Trophoblast cell (in vitro differentiated cells and primary cell): ENCODE results near the gene JAZF1.

Experiments used
- DNase-seq, 2 donors: peaks; one replicate each; pipeline ENCODE4 v3.0.0-alpha.2; 2016
- H2AFZ ChIP-seq: 2 replicates; pipeline ENCODE4 v1.6.1; 2013; ENCODE audit warnings: low read length, moderate library complexity, mild to moderate bottlenecking; ENCODE audit not compliant: insufficient read depth, poor library complexity
- H2AK5ac ChIP-seq: 2 replicates; pipeline ENCODE4 v1.6.1; 2013; ENCODE audit warnings: mild to moderate bottlenecking, low read length
- H2BK120ac ChIP-seq: 2 replicates; pipeline ENCODE4 v1.6.1; 2013; ENCODE audit warnings: low read length, mild to moderate bottlenecking, moderate library complexity; ENCODE audit not compliant: insufficient read depth, poor library complexity
- H2BK12ac ChIP-seq: 2 replicates; pipeline ENCODE4 v1.6.1; 2013; ENCODE audit warnings: mild to moderate bottlenecking, low read length, moderate library complexity
- H2BK5ac ChIP-seq: 2 replicates; pipeline ENCODE4 v1.6.1; 2013; ENCODE audit warnings: low read length, low read depth, moderate library complexity, mild to moderate bottlenecking; ENCODE audit not compliant: poor library complexity
- H3K14ac ChIP-seq: 2 replicates; pipeline ENCODE4 v1.6.1; 2013; ENCODE audit warnings: mild to moderate bottlenecking, low read length
- H3K18ac ChIP-seq: 2 replicates; pipeline ENCODE4 v1.6.1; 2013; ENCODE audit warnings: mild to moderate bottlenecking, low read length
- H3K23ac ChIP-seq: 2 replicates; pipeline ENCODE4 v1.6.1; 2013; ENCODE audit warnings: low read length
- H3K27ac ChIP-seq: 2 replicates; pipeline ENCODE4 v1.5.1; 2013; ENCODE audit warnings: low read depth, mild to moderate bottlenecking, inconsistent platforms, low read length, moderate library complexity
- H3K27me3 ChIP-seq: 2 replicates; pipeline ENCODE4 v1.6.1; 2013; ENCODE audit warnings: inconsistent platforms, mild to moderate bottlenecking, low read length, moderate library complexity; ENCODE audit not compliant: insufficient read depth
- H3K36me3 ChIP-seq, 2 experiments: 1 replicate in 1 of 2; 2 replicates in 1 of 2; pipeline ENCODE4 v1.6.1; 2013; ENCODE audit warnings: low read length in 2 of 2, mild to moderate bottlenecking in 2 of 2, moderate library complexity in 1 of 2; ENCODE audit not compliant: insufficient read depth in 2 of 2, control insufficient read depth in 1 of 2
- H3K4ac ChIP-seq: 2 replicates; pipeline ENCODE4 v1.6.1; 2013; ENCODE audit warnings: low read depth, mild to moderate bottlenecking, low read length, moderate library complexity
- H3K4me1 ChIP-seq, 2 experiments: 1 replicate in 1 of 2; 2 replicates in 1 of 2; pipeline ENCODE4 v1.6.1; 2013; ENCODE audit warnings: low read length in 2 of 2, mild to moderate bottlenecking in 2 of 2, moderate library complexity in 1 of 2; ENCODE audit not compliant: insufficient read depth in 2 of 2, control insufficient read depth in 1 of 2
- H3K4me2 ChIP-seq: 2 replicates; pipeline ENCODE4 v1.6.1; 2013; ENCODE audit warnings: inconsistent platforms, mild to moderate bottlenecking, low read length, moderate library complexity
- H3K4me3 ChIP-seq: 2 replicates; pipeline ENCODE4 v1.5.1; 2013; ENCODE audit warnings: mild to moderate bottlenecking, low read depth, low read length, inconsistent platforms
- H3K79me1 ChIP-seq: one replicate; pipeline ENCODE4 v1.6.1; 2013; ENCODE audit warnings: low read length
- H3K79me2 ChIP-seq: 2 replicates; pipeline ENCODE4 v1.6.1; 2013; ENCODE audit warnings: low read length, mild to moderate bottlenecking; ENCODE audit not compliant: control insufficient read depth, insufficient read depth, poor library complexity
- H3K9ac ChIP-seq: 2 replicates; pipeline ENCODE4 v1.6.1; 2013; ENCODE audit warnings: mild to moderate bottlenecking, low read length
- H3K9me3 ChIP-seq: 2 replicates; pipeline ENCODE4 v1.6.1; 2013; ENCODE audit warnings: low read depth, mild to moderate bottlenecking, control low read depth, inconsistent platforms, low read length; ENCODE audit not compliant: insufficient read depth
- H4K12ac ChIP-seq: 2 replicates; pipeline ENCODE4 v1.6.1; 2013; ENCODE audit warnings: low read depth, mild to moderate bottlenecking, low read length, moderate library complexity
- H4K8ac ChIP-seq: 2 replicates; pipeline ENCODE4 v1.6.1; 2013; ENCODE audit warnings: low read depth, mild to moderate bottlenecking, low read length, moderate library complexity
- H4K91ac ChIP-seq: one replicate; pipeline ENCODE4 v1.6.1; 2013; ENCODE audit warnings: low read depth, mild to moderate bottlenecking, low read length, moderate library complexity
- whole genome bisulfite sequencing: extraction: QIAGEN DNeasy Blood & Tissue Kit; methylation state at CpG from one replicate; pipeline ENCODE4 v1.1.7; 2013; ENCODE audit warnings: missing lambda C conversion rate; ENCODE audit not compliant: insufficient read length, insufficient coverage; ENCODE audit errors: extremely low coverage; 5-methylcytosine and 5-hydroxymethylcytosine counted together

The JAZF1 gene

DNA sequence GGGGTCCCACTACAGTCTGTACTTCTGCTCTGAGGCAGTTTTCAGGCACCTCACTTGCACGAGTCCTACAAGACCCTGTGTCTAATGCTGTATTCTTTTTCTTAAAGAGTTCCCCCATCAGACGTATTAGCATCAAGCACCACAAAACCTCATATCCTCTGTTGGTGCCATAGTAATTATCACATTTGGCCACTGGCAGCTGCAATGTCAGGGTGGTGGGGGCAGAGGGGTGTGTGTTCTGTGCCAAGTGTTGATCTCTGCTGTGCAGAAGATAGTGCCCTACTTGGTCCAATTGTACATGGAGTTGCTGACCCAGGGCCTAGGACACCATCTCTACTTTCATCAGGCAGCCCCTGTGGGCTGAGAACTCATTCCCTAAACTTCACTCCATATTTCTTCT lies 20.0 kb upstream of the JAZF1 start:
- H3K4me3 ChIP-seq: no peak overlapping the region
- no peak overlapping the region for H2AFZ ChIP-seq
- H3K14ac ChIP-seq: no peak overlapping the region
- no peak overlapping the region for H4K8ac ChIP-seq
- H3K9me3 ChIP-seq: no peaks in the 10 kb centered on the region
- no peak overlapping the region for H2BK5ac ChIP-seq
- peak overlapping the region; percentile 5 for H3K23ac ChIP-seq
- no peak overlapping the region for H3K4me2 ChIP-seq
- H3K27me3 ChIP-seq: no peaks in the 10 kb centered on the region
- no peak overlapping the region for H2BK12ac ChIP-seq
- no peak overlapping the region for H4K12ac ChIP-seq
- no peak overlapping the region for H4K91ac ChIP-seq
- no peak overlapping the region for H3K27ac ChIP-seq
- H3K79me2 ChIP-seq: no peaks in the 10 kb centered on the region
- H2AK5ac ChIP-seq: no peak overlapping the region
- H3K18ac ChIP-seq: no peak overlapping the region
- no peak overlapping the region for H3K9ac ChIP-seq
- no CpG with 5 or more reads among the region's 2 CpGs for WGBS
- no peak for DNase-seq
- no peaks in the 10 kb centered on the region for H3K4me1 ChIP-seq
- no peak overlapping the region for H2BK120ac ChIP-seq
- H3K79me1 ChIP-seq: no peaks in the 10 kb centered on the region
- H3K36me3 ChIP-seq: no peaks in the 10 kb centered on the region
- no peak overlapping the region for H3K4ac ChIP-seq

GRCh38 chr7:28199021-28199510 lies 18.5 kb upstream of the JAZF1 start:
- Histone ChIP-seq H2AFZ (no peak overlapping the region), H2AK5ac (no peak overlapping the region), H3K79me2 (no peaks in the 10 kb centered on the region), H3K4ac (no peak overlapping the region), H4K8ac (no peak overlapping the region), H2BK12ac (no peak overlapping the region), H3K18ac (no peak overlapping the region), H3K4me2 (no peak overlapping the region), H2BK5ac (no peak overlapping the region), H3K27ac (no peak overlapping the region), H3K4me3 (no peak overlapping the region), H3K9me3 (no peaks in the 10 kb centered on the region), H2BK120ac (no peak overlapping the region), H4K12ac (no peak overlapping the region), H3K79me1 (no peaks in the 10 kb centered on the region), H4K91ac (no peak overlapping the region), H3K9ac (no peak overlapping the region), H3K4me1 (no peaks in the 10 kb centered on the region), H3K27me3 (no peaks in the 10 kb centered on the region), H3K36me3 (no peaks in the 10 kb centered on the region), H3K23ac (no peak overlapping the region), H3K14ac (no peak overlapping the region)
- no CpG with 5 or more reads among the region's 3 CpGs for WGBS
- DNase-seq: no peak

GRCh38 chr7:28195910-28196620 lies 15.5 kb upstream of the JAZF1 start:
- H3K79me1 ChIP-seq: no peaks in the 10 kb centered on the region
- no peak overlapping the region for H4K8ac ChIP-seq
- DNase-seq: no peak
- no peaks in the 10 kb centered on the region for H3K27me3 ChIP-seq
- H2BK12ac ChIP-seq: no peak overlapping the region
- H3K14ac ChIP-seq: no peak overlapping the region
- H3K4me3 ChIP-seq: no peak overlapping the region
- no peak overlapping the region for H2AFZ ChIP-seq
- no peak overlapping the region for H3K9ac ChIP-seq
- H3K36me3 ChIP-seq: no peaks in the 10 kb centered on the region
- no peak overlapping the region for H3K18ac ChIP-seq
- H3K27ac ChIP-seq: no peak overlapping the region
- H2AK5ac ChIP-seq: no peak overlapping the region
- H4K12ac ChIP-seq: no peak overlapping the region
- H3K4me1 ChIP-seq: no peaks in the 10 kb centered on the region
- H3K23ac ChIP-seq: no peak overlapping the region
- H3K4ac ChIP-seq: no peak overlapping the region
- H3K9me3 ChIP-seq: no peaks in the 10 kb centered on the region
- no peak overlapping the region for H2BK5ac ChIP-seq
- no peaks in the 10 kb centered on the region for H3K79me2 ChIP-seq
- H4K91ac ChIP-seq: no peak overlapping the region
- no peak overlapping the region for H3K4me2 ChIP-seq
- WGBS: 100% methylated on average over 2 of the region's 4 CpGs
- no peak overlapping the region for H2BK120ac ChIP-seq

GRCh38 chr7:28192786-28193585 lies 12.4 kb upstream of the JAZF1 start:
- no peak overlapping the region for H3K9ac ChIP-seq
- no peak overlapping the region for H3K14ac ChIP-seq
- no peak overlapping the region for H3K4me3 ChIP-seq
- H4K8ac ChIP-seq: no peak overlapping the region
- no peak overlapping the region for H2AFZ ChIP-seq
- no peaks in the 10 kb centered on the region for H3K79me2 ChIP-seq
- H3K79me1 ChIP-seq: no peaks in the 10 kb centered on the region
- H4K12ac ChIP-seq: no peak overlapping the region
- H4K91ac ChIP-seq: no peak overlapping the region
- H3K4me2 ChIP-seq: no peak overlapping the region
- H3K23ac ChIP-seq: no peak overlapping the region
- H2BK12ac ChIP-seq: no peak overlapping the region
- no peaks in the 10 kb centered on the region for H3K9me3 ChIP-seq
- no peak overlapping the region for H2BK5ac ChIP-seq
- no peak overlapping the region for H3K4ac ChIP-seq
- H3K27ac ChIP-seq: no peak overlapping the region
- H3K18ac ChIP-seq: no peak overlapping the region
- no peaks in the 10 kb centered on the region for H3K36me3 ChIP-seq
- no peak overlapping the region for H2BK120ac ChIP-seq
- no peak overlapping the region for H2AK5ac ChIP-seq
- DNase-seq: no peak
- no CpG with 5 or more reads among the region's 7 CpGs for WGBS
- no peaks in the 10 kb centered on the region for H3K4me1 ChIP-seq
- no peaks in the 10 kb centered on the region for H3K27me3 ChIP-seq
